GM18526 (cell line): Measurements from ENCODE around the gene EFCAB11.

Source experiments
- POLR2A ChIP-seq: IDR thresholded peaks from 3 replicates; pipeline ENCODE4 v1.6.1; 2011; ENCODE audit not compliant: insufficient read length; ENCODE audit errors: extremely low read depth

The EFCAB11 gene

DNA sequence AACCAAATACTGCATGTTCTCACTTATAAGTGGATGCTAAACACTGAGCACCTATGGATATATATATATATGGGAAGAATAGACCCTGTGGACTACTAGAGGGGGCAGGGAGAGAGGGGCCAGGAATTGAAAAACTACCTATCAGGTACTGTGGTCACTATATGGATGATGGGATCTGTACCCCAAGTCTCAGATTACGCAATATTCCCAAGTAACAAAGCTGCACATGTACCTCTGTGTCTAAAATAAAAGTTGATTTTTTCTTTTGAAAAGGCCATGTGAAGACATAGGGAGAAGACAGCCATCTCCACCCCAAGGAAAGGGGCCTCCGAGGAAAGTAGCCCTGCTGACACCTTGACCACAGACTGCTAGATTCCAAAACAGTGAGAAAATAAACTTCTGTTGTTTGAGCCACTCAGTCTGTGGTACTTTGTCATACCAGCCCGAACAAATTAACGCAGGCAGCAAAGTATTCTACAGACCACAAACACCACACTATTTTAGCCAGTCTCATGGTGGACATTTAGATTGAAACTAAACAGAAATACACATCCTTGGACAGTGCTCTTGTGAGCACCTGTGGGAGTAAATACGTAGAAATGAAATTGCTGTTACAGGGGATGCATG is 197.1 kb downstream of the EFCAB11 start:
- no peak for TF ChIP-seq POLR2A

DNA sequence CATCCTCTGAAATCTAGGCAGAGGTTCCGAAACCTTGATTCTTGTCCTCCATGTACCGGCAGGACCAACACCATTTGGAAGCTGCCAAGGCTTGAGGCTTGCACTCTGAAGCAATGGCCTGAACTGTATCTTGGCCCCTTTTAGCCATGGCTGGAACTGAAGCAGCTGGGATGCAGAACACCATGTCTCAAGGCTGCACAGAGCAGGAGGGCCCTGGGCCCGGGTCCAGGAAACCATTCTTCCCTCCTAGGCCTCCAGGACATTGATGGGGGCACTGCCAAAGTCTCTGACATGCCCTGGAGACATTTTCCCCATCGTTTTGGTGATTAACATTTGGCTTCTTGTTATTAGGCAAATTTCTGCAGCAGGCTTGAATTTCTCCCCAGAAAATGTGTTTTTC is 198.7 kb downstream of the EFCAB11 start:
- no peak for TF ChIP-seq POLR2A

- no peak for TF ChIP-seq POLR2A
Observed at GRCh38 chr14:89753828-89754412, 200.6 kb downstream of the EFCAB11 start.

DNA sequence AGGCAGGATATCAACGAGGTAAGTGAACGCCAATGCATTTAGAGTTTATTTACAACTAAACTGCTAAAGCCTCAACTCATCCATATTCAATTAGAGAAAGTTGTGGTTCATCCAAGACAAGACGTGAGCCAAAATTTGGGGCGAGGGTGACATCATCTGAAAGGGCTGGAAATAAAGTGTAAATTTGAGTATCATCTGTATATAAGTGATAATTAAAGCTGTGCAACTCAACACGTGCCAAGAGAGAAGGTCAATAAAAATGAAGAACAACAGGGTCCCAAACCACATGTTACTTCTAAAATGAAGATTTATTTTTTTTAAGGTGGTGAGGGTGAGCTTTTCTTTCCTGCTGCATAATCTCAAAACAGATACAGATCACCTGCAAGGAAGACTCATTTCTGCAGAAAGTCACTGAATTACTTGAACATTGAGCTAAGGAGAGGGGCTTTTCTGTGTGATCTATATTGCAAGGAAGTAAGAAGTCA is 203.6 kb downstream of the EFCAB11 start:
- TF ChIP-seq POLR2A = no peak

- TF ChIP-seq POLR2A = no peak
Observed at GRCh38 chr14:89750281-89750755, 204.2 kb downstream of the EFCAB11 start.

GRCh38 chr14:89748004-89748403 is 206.5 kb downstream of the EFCAB11 start:
- TF ChIP-seq POLR2A = no peak

DNA sequence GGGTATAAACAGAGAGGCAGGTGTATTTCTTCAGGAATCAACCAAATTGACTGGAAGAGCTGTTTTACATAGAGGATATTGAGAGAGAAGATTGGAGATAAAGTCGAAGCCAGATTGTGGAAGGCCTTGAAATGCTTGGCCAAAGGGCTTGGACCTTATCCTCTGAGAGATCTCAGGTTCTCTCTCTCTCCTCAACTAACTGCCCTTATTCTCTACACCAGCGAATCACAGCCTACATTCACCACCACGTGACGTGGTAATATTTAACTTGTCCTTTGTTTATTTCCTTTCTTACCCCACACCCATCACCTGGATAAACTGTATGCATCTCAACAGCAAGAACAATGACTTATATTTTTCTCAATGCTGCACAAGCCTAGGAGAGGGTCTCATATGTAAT is 207.4 kb downstream of the EFCAB11 start:
- TF ChIP-seq POLR2A = no peak

- TF ChIP-seq POLR2A = no peak
Observed at GRCh38 chr14:89746654-89747053, 207.9 kb downstream of the EFCAB11 start.

DNA sequence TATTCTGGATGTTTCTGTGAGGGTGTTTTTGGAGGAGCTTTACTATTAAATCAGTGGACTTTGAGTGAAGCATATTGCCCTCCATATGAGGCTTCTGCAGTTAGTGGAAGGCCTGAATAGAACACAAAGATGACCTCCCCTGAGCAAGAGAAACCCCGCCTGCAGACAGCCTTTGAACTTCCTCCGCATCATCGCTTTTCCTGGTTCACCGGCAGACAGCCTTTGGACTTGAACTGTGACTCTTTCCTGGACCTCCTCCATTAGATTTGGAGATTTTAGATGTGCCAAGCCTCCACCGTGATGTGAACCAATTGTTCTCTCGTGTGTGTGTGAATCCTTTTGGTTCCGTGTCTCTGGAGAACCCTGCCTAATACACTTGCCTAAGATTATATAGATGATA is 208.4 kb downstream of the EFCAB11 start:
- no peak for TF ChIP-seq POLR2A
